EL (cell line): ENCODE data around the gene CRYGN.
A peak's percentile ranks its signal among the peaks of the same experiment; 100 is the strongest.

Experiments used
- DNase-seq: peaks from one replicate; pipeline ENCODE4 v3.0.0-alpha.2; 2016

The CRYGN gene

DNA sequence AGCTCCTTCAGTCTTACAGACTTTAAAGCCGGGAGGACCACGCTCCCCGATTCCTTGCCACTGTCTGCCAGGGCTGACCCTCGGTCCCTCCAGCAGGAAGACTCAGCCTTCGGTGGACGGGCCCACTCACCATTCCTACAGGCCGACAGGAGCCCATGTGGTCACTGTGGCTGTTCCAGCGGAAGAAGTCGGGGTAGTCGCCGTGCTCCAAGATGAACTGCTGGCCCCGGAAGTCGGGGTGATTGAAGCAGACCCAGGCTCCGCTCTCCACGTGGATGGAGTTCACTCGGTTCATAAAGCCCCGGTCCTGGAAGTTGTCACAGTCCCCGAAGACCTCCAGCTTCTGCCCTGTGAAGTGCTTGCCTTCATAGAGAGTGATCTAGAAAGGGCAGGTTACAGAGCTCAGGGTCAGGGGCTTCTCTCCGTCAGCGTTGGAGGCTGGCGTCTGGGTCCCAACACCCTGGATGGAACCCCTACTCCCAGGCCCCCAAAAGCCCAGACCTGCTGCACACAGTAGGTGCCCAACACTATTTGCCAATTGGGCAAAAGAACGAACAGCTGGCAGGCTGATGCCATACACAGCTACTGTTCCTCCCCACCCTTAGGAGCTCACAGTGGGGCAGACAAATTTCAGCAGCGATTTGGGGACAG lies 1.9 kb downstream of the CRYGN start:
- no peak for DNase-seq

DNA sequence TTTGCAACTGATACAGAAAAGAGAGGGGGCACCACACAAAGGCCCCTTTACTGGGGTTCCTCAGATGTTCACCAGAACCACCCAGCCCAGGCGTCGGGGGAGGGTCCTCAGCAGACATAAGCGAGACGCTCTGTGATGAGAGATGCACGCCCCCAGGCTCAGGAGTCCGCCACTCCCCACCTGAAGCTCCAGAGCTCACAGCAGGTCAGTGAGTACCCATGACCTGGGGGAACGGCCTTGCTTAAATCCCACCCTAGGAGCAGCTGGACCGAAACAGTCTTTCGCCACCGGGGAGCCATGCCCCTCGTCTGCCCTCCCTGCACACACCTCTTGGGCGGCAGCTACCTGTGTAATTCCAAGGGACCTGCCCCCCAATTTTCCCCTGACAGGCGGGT lies 2.8 kb downstream of the CRYGN start:
- no peak for DNase-seq

DNA sequence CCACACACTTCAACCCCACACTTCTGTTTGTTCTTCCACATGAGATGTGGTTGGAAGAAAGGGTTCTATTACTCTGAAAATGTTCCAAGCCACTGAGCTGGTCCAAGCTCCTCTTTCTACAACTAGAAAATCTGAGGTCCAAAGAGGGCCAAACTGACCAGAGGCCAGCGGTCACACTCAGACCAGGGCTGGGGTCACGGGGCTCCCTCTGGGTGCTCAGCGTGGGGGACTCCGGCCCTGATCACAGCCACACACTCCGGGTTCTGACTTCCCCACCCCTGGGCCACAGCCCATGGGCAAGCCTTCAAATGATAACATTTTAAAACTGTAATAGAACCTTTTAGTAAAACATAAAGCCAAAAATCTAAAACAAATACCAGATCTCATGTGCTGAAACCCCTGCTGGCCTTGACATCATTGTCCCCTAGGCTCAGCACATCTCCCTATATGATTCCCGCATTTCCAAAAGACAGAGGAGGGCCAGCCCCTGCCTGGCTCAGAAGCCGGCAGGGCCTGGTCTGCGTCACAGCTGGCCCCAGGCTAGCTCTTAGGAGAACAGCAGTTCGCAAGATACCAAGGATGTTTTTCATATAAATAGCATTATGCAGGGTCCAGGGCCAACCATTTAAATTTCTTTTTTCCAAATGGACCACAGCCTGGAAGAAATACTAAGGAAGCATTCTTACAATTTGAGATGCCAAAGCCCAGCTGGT lies 3.3 kb downstream of the CRYGN start:
- DNase-seq: peak; percentile 42

DNA sequence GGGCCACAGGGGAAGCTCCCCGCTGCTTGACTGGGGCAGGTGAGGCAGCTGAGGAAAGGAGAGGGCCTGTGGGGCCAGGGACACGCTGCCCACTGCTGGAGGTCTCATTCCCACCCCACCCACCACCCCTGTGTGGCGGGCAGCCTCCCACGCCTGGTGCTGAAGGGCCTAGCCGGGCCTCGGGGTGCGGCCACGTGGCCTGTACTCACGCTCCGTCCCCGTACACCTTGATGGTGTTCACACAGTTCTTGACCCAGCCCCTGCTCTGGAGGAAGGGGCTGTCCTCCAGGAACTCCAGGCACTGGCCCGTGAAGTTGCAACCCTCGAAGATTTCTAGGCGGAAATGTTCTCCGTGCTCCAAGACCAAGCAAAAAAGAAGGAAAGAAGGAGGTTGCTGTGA lies 4.0 kb downstream of the CRYGN start:
- no peak for DNase-seq

DNA sequence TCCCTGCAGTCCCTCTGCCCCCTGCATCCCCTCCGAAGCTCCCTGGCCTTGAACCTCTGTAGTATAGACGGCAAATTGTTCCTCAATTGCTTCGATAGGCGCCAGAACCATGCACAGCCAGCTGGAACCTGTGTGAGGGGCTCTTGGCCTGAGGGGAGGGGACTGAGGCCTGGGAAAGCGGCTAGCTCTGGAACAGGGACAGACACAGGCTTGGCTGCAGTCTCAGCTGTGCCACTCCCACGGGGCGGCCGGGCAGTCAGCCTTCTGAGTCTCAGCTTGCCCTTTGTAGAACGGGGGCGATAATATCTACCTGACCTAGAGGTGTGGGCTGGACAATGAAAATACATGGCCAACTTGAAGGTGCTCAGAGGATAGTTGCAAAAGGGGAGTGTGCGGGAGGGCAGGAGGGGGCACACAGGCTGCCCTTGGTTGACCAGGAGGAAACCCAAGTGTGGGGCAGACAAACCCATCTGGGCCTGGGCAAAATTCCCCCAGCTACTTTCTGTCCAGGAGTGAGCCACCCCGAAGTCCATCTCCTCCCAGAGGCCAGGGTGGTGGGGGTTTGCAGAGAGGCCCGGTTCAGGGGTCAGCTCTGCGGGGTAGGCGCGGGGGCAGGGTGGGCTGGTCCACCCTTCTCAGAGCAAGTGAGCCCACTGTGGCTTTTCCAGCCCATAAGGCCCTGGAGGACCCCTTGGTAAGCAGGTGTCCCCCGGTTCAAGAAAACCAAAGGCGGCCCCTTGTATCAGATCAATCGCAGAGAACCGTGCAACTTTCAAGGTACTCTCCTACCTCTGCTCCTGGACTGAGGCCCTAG lies 4.6 kb downstream of the CRYGN start:
- DNase-seq: no peak

DNA sequence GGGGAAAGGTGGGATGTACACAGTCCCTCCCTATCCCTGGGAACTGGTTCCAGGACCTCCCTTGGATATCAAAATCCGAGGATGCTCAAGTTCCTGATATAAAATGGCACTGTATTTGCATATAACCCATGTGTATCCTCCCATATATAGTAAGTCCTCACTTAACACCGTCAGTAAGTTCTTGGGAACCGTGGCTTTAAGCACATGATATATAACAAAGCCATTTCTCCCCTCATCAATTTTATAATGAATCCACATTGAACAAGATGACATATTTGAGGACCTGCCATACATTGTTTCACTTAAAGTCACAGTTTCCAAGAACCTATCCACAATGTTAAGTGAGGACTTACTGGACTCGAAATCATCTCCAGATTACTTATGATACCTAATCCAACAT lies 5.4 kb downstream of the CRYGN start:
- no peak for DNase-seq

DNA sequence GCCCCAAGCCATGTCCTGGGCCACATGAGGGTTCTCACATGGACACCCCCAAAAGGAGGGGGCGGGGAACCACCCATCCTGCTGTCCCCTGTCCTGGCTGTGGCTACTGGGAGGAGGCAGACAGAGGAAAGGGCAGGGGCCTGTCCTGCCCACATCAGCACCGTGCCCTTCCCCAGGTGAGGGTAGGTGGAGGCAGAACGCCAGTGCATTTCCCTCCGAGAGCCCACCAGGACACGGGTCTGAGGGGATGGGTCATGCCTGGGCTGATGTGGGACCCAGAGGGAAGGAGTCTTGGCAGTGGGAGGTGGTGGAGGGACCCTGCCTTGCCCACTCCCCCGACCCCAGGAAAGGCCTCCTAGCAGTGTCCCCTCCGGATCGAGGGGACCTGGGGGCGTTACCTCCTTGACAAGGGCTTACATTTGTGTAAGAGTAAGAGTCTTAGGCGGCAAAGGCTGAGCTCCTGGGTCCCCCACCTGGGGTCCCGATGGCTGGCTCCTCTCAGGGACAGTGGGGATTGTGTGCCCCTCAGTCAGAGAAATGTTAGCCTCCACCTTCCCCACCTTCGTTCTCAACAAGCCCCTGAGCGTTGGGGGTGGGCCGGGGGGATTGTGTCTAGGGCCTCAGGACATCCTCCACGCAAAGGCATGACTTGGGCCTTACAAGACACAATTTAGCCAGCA lies 6.1 kb downstream of the CRYGN start:
- DNase-seq: no peak

DNA sequence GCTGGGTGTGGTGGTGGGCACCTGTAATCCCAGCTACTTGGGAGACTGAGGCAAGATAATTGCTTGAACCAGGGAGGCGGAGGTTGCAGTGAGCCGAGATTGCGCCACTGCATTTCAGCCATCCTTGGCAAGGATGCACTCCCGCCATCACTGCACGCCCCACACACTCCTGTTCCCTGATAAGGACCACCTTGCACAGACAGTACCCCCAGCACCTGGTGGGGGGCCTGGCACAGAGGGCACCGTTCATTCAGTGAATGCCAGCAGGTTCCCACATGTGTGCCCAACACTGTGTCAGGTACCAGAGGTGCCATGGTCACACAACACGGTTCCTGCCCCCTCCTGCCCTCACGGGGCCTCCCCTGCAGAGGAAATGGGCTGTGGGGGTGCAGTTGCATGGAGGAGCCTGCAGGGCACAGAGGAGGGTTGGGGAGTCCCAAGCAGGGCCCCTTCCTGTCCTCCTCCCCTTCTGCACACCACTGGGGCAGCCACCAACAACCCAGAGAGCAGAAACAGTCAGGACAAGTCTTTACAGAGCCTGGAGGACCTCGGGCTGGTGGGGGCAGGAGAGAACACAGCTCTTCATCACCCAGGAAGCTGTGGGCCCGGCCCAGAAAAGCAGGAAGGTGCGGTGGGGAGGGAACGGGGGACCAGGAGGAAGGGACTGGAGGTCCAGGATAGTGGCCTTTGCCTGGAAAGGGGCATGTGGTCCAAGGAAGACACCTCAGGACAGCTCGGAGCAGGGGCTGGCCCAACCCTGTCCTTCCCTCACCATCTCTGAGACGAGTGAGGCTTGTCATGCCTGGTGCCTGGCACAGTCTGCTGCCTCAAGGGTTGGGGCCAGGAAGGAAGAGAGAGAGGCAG lies 7.1 kb downstream of the CRYGN start:
- DNase-seq: no peak

DNA sequence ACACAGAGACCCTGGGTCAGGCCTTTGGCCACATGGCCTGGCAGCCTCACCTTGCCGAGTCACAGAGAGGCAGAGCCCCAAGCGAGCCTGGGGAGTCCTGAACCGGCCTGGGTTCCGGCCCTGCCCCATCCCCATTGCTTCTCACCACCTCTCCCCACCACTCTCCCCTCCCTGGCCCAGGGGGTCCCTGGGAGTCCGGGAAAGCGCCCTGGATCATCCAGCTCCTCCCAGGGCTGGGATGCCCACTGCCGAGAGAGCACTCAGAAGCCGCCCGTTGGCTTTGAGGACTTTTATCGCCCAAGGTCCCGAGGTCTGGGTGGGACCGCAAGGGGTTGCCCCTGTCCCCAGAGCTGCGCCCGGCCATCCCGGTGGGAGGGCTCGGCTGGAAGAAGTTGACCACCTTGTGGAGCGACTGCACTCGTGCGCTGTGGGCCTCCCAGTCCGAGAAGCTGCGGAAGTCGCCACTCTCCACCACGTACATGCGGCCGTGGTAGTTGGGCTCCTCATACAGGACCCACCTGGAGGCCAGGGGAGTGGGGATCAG lies 8.1 kb downstream of the CRYGN start:
- DNase-seq: no peak

DNA sequence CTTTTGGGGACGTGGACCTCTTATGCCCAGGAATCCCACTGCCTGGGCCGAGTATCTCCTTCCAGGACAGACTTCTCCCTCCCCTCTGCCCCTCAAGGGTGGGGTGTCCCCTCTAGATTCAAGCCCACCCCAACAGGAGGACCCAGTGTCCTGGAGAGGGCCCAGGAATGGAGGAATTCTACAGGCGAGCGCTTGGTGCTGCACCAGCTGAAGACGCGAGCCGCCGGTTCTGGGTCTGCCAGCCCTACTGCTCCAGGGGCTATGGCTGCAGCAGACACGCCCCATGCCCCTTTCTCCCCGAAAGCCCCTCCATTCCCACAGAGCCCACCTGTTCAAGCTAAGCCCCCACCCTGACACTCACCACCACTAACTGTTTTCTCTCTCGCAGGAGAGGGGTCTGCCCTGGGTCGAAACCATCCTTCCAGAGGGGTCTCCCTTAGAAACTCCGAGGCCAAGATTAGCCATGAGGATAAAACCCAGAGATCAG lies 8.6 kb downstream of the CRYGN start:
- DNase-seq: no peak

DNA sequence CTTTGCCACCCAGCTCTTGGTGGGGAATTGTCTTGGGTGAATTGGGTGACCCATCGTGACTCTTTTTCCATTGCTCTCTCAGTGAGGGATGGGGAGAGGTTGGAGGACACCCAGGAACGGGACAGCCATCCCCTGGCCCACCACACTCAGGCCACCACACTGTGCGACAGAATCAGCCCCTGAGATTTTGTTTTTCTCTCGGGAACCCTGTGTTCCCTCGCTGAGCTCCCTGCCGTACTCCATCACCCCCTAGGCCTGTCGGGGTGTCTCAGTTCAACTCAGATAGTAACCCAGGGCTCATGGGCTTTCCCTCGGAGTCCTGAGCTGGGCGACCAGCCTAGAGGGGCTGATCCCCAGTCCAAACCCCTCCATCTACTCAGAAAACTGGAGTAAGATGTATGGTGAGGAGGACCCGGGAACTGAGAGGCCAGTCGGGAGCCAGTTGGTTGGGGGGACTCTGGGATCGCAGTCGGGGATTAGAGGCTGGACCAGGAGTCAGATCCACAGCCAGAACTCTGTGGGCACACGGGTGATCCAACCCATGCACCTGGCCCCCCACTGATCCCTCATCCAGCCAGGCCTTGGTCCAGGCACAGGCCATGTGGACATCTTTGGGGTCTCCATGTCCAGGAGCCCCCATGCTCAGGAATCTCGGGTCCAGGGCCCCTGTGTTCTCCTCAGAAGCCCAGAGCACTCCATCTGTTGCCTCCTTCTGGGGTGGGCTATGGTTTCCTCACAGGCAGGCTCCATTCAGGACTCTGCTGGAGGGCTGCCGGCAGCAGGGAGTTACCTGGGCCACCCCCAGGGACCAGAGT lies 9.3 kb downstream of the CRYGN start:
- no peak for DNase-seq

DNA sequence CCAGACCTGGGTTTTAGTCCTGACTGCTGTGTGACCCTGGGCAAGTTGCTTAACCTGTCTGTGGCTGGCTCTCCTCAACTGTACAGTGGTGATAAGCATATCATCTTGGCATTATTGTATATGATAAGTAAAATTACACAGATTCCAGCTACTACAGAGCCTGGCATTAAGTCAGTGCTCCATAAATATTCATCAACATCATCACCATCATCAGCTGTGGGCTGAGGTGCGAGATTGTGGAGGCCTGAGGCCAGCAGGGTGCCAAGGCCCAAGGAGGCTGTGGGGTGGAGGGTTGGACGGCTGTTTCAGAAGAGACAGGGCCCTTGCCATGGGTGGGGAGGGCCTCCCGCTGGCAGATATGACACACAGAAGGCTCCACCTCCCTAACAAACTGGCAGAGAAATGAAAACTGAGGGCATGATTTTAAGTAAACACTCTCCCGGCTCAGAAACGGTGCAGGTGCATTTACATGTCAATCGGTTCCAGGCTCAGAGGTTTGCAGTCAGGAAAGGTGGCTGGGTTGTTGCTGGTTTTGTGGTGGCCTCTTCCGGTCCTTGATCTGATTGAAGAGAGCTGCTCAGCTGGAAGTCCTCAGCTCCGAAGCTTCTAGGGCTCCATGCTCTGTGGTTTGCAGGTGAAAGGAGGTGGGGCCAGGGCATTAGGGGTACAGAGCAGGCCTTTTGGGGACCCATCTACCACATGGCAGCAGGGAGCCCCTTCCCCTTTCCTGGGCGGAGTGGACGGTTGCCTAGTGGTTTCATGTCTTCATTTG lies 10.2 kb downstream of the CRYGN start:
- DNase-seq: no peak

DNA sequence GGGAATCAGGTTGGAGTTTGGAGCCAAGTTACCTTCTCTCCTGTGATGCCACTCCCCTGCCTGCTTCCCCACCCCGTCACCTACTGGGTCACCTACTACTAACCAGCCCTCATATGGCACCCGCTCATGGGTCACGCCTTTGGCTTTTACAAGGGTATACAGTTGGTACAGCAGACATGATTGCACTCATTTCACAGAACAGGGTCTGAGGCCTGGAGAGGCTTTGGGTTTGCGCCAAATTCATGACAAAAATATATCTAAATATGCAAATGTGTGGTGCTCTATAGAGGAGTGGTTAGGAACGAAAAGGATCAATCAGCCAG lies 10.7 kb downstream of the CRYGN start:
- no peak for DNase-seq

DNA sequence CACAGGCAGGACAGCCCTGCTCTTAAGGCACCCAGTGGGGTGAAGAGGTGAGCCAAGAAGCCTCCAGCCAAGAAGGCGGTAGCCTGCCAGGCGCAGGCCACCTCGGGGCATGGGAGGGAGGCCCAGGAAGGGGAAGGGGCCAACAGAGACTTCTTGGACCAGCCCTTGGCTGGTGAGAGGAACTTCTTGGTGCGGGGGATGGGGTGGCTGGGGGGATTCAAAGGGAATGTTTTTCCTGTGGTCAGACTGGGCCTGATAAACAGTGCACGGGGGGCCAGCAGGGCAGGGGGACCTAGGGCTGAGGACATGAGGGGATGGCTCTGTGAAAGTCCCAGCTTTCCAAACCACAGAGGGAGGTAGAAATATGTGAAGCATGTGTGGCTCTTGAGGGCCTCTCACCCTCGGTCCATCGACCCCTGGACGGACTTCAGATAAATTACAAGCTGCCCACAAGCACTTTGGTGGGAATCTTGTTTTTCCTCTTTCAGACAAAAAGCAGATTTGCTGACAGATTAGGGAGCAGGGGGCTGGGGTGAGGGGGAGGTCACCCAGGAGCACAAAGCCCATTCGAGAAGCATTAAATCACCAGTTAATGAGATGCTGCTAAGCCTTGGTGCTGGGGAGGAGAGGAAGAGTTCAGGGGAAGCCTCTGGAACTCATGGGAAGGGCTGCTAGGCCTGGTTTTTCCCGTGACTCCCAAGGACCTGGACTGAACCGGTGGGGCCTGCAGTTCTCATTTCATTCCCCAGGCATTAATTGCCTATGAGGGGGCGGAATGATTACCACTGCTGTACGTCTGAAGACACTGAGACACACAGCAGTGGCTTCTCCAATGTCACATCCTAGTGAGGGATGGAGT lies 11.3 kb downstream of the CRYGN start:
- peak; percentile 78 for DNase-seq

DNA sequence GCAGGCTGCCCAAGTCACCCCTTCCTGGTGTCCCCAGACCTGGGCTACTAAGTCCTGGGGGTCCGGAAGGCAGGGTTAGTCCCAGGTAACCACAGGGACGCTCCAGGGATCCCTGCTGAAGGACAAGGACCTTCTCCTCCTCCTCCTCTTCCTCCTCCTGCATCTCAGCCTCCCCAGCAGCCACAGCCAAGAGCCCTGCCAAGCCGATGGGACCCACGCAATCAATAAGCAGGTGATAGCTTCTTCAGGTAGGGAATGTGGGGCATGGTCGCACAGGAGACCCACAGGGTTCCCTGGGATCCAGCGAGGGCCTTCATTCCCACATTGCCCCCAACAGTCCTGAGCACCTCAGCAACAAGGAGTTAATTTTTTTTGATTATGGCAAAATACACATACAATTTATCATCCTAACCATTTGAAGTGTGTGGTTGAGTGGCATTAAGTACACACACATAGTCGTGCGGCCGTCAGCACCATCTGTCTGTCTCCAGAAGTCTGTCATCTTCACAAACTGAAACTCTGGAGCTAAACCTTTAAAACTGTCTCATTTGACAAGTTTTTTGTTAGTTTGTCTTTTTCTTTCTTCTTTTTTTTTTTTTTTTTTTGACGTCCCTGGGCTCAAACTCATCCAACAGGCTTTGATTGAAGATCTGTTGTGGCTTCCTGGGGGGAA lies 12.1 kb downstream of the CRYGN start:
- DNase-seq: no peak

DNA sequence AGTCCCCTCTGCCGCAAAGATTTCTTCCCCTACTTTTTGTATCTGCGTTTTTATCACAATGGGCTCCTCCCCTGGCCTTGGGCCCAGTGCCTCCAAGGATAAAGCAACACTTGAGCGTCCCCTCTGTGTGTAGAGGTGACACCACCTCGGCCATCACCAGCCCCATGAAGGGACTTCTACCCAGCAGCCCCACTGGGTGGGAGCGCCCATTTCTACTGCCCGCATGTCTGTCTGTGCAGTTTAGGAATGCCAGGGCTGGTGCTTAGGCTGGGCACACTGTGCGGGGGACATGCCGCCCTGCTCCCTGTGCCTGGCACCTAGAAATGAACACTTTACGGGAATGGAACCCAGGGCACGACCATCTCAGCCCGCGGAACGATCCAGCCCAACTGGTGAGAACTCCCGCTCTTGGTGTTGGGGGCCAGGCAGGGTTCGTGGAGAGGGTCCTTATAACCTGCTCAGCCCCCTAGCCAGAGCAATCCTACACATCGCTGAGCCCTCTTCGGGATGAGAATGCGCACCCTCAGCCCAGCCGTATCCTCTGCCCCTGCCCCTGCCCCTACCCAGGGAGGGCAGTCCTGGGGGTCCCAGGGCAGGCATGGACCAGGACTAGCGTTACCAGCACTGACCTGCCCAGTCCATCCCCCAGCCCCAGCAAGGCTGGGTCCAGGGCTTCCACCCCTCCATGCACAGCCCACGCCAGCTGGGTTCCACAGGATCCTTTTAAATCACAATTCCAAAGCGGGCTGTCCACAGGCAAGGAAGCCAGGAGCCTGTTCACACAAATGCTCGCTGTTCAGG lies 12.8 kb downstream of the CRYGN start:
- no peak for DNase-seq

DNA sequence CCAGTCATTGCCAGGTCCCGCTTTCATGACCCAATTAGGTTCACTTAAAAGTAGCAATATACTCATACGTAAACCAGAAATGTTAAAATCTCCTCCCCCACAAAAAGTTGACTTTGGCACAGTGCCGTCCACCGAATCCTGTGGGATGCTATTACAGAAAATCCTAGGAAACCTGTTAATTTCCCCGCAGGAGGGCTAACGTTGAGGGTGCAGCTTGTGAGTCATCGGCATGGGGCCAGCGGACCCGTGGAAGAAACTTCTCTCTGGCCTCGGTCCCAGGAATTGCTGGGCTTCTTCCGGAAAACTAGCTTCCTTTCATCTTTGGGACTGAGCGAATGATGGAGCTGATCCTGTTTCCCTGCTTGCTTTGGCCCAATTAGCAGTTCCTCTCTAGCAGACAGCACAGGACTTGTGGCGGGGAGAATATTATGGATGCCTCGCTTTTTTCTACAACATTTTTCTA lies 13.5 kb downstream of the CRYGN start:
- DNase-seq: peak; percentile 95
